KOPT-K1 (cell line): Measurements from ENCODE around the gene AUP1.

ENCODE experiments used
- H3K27ac ChIP-seq: fragments of 200-600 bp; sonication (generic); 2 replicates; pipeline ENCODE4 v1.5.1; 2016; ENCODE audit warnings: antibody characterized with exemption, mild to moderate bottlenecking, low read depth, low read length; ENCODE audit not compliant: poor library complexity, severe bottlenecking
- H3K36me3 ChIP-seq: fragments of 200-600 bp; sonication (generic); 2 replicates; pipeline ENCODE4 v1.5.1; 2017; ENCODE audit warnings: antibody characterized with exemption, mild to moderate bottlenecking, low read length, moderate library complexity; ENCODE audit not compliant: insufficient read depth
- H3K9me3 ChIP-seq: fragments of 200-600 bp; sonication (generic); 2 replicates; pipeline ENCODE4 v1.5.1; 2017; ENCODE audit warnings: antibody characterized with exemption, low read length, mild to moderate bottlenecking; ENCODE audit not compliant: insufficient read depth, poor library complexity, severe bottlenecking

The AUP1 gene

GRCh38 chr2:74529357-74530238, at the start of gene AUP1, which contains the start of gene HTRA2:
TSS of gene AUP1 (minus strand) at chr2:74529706. CDS start at chr2:74529629, 77 bp downstream.
TSS of gene HTRA2 (plus strand) at chr2:74529933. CDS start at chr2:74530007, 74 bp downstream.
- H3K27ac ChIP-seq = peak within 1 kb of the TSS; percentile 91
- H3K36me3 ChIP-seq = peaks cover 65% of the 10 kb centered on the region
- no peaks in the 10 kb centered on the region for H3K9me3 ChIP-seq

- Histone ChIP-seq H3K27ac (no peak overlapping the region), H3K36me3 (no peaks in the 10 kb centered on the region), H3K9me3 (no peaks in the 10 kb centered on the region)
These were observed 48.9 kb upstream of the AUP1 start for GRCh38 chr2:74578408-74578807.

- Histone ChIP-seq H3K36me3 (no peaks in the 10 kb centered on the region), H3K27ac (no peak overlapping the region), H3K9me3 (no peaks in the 10 kb centered on the region)
These were observed 47.9 kb upstream of the AUP1 start for GRCh38 chr2:74577448-74577847.

GRCh38 chr2:74576863-74577229, 47.3 kb upstream of the AUP1 start:
- Histone ChIP-seq H3K27ac (no peak overlapping the region), H3K36me3 (no peaks in the 10 kb centered on the region), H3K9me3 (no peaks in the 10 kb centered on the region)

GRCh38 chr2:74576211-74576862, 46.8 kb upstream of the AUP1 start:
- Histone ChIP-seq H3K36me3 (no peaks in the 10 kb centered on the region), H3K9me3 (no peaks in the 10 kb centered on the region), H3K27ac (no peak overlapping the region)

- Histone ChIP-seq H3K27ac (no peak overlapping the region), H3K9me3 (no peaks in the 10 kb centered on the region), H3K36me3 (no peaks in the 10 kb centered on the region)
These were observed 45.8 kb upstream of the AUP1 start for GRCh38 chr2:74575320-74575719.

- Histone ChIP-seq H3K36me3 (no peaks in the 10 kb centered on the region), H3K27ac (peak overlapping the region; percentile 31), H3K9me3 (no peaks in the 10 kb centered on the region)
These were observed 44.4 kb upstream of the AUP1 start for GRCh38 chr2:74573747-74574562.

GRCh38 chr2:74572178-74572925, 42.8 kb upstream of the AUP1 start:
- no peak overlapping the region for H3K27ac ChIP-seq
- no peaks in the 10 kb centered on the region for H3K36me3 ChIP-seq

GRCh38 chr2:74571058-74571457, 41.6 kb upstream of the AUP1 start:
- no peaks in the 10 kb centered on the region for H3K9me3 ChIP-seq
- H3K27ac ChIP-seq = no peak overlapping the region
- H3K36me3 ChIP-seq = no peaks in the 10 kb centered on the region

More at GRCh38 chr2:74572178-74572925, 42.8 kb upstream of the AUP1 start:
- H3K9me3 ChIP-seq = no peaks in the 10 kb centered on the region

- Histone ChIP-seq H3K36me3 (no peaks in the 10 kb centered on the region), H3K27ac (no peak overlapping the region), H3K9me3 (no peaks in the 10 kb centered on the region)
These were observed 40.2 kb upstream of the AUP1 start for GRCh38 chr2:74569686-74570085.

GRCh38 chr2:74567881-74568280, 38.4 kb upstream of the AUP1 start:
- Histone ChIP-seq H3K36me3 (no peaks in the 10 kb centered on the region), H3K27ac (no peak overlapping the region), H3K9me3 (no peaks in the 10 kb centered on the region)

GRCh38 chr2:74566754-74567085, 37.2 kb upstream of the AUP1 start:
- H3K36me3 ChIP-seq = no peaks in the 10 kb centered on the region
- no peak overlapping the region for H3K27ac ChIP-seq
- H3K9me3 ChIP-seq = no peaks in the 10 kb centered on the region

GRCh38 chr2:74566076-74566753, 36.7 kb upstream of the AUP1 start:
- Histone ChIP-seq H3K27ac (no peak overlapping the region), H3K36me3 (no peaks in the 10 kb centered on the region), H3K9me3 (no peaks in the 10 kb centered on the region)

GRCh38 chr2:74564222-74564621, 34.7 kb upstream of the AUP1 start:
- H3K9me3 ChIP-seq = no peaks in the 10 kb centered on the region
- H3K27ac ChIP-seq = no peak overlapping the region
- no peaks in the 10 kb centered on the region for H3K36me3 ChIP-seq
